ENCODE results near the gene VPS54.

The VPS54 gene

GRCh38 chr2:63888490-63889402 lies 130.5 kb downstream of the VPS54 start:
- DNase-seq (ENCODE audit: insufficient read length, low spot score) = no peak
- TF ChIP-seq POU2F2 (IDR thresholded peaks at IDR 0.05; ENCODE audit: low read depth, low read length) (0 out of 2 replicates have a peak, but pooled peaks have one; percentile 41), POLR2AphosphoS5 (IDR thresholded peaks at IDR 0.05; ENCODE audit: low read depth, low read length) (no peak)
- peak; percentile 92 for FAIRE-seq

DNA sequence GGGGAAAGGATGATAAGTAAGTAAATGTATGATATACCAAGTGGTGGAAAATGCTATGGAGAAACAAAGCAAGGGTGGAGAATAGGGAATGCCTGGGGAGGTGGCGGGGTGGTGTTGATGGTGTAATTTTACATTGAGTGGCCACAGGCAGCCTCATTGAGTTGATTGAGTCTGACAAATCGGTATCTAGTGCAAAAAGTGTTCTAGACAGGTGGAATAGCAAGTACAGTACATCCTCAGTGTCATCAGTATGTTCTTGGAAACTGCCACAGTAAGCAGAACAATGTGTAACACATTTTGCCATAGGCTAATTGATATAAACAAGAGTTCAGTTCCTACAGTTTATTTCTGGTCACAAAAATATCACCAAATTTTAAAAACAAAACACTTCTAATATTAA lies 131.2 kb downstream of the VPS54 start:
- DNase-seq (ENCODE audit: insufficient read length, low spot score) (no peak), FAIRE-seq (no peak)
- no peak for TF ChIP-seq PAX5 (IDR thresholded peaks at IDR 0.05; ENCODE audit: insufficient read depth, low read length, severe bottlenecking)
- TF ChIP-seq SPI1 (IDR thresholded peaks at IDR 0.05; ENCODE audit: low read depth, low read length) = no peak
- TF ChIP-seq POLR2A (IDR thresholded peaks at IDR 0.05; ENCODE audit: low read depth, low read length) = no peak
- TF ChIP-seq POU2F2 (IDR thresholded peaks at IDR 0.05; ENCODE audit: low read depth, low read length) = no peak
- no peak for TF ChIP-seq POLR2AphosphoS5 (IDR thresholded peaks at IDR 0.05; ENCODE audit: low read depth, low read length)
- no peak for TF ChIP-seq TAF1 (IDR thresholded peaks at IDR 0.05; ENCODE audit: low read depth, low read length)

DNA sequence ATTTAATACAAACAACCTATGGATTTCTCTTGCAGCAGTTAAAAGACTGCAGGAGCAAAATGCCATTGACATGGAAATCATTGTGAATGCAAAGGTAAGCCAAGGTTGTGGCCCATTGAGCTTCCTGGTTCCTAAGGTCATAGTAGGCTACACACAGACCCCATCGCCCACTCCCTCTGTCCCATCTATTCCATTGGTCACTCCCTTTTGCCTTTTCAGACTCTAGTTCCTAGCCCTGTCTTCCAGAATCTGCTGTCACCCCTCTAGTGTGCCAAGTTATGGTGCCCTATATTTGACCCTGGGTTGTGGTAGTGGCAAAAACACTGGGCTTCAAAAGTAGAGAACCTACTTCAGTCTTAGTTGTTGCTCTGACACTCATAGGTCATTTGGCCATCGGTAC lies 132.8 kb downstream of the VPS54 start:
- TF ChIP-seq SPI1 (IDR thresholded peaks at IDR 0.05; ENCODE audit: low read depth, low read length) (no peak), POLR2AphosphoS5 (IDR thresholded peaks at IDR 0.05; ENCODE audit: low read depth, low read length) (no peak), TAF1 (IDR thresholded peaks at IDR 0.05; ENCODE audit: low read depth, low read length) (no peak), PAX5 (IDR thresholded peaks at IDR 0.05; ENCODE audit: insufficient read depth, low read length, severe bottlenecking) (no peak), POU2F2 (IDR thresholded peaks at IDR 0.05; ENCODE audit: low read depth, low read length) (no peak)
- FAIRE-seq (no peak), DNase-seq (ENCODE audit: insufficient read length, low spot score) (no peak)

- no peak for TF ChIP-seq SPI1 (IDR thresholded peaks at IDR 0.05; ENCODE audit: low read depth, low read length)
- no peak for TF ChIP-seq POLR2AphosphoS5 (IDR thresholded peaks at IDR 0.05; ENCODE audit: low read depth, low read length)
- no peak for TF ChIP-seq POLR2A (IDR thresholded peaks at IDR 0.05; ENCODE audit: low read depth, low read length)
- TF ChIP-seq TAF1 (IDR thresholded peaks at IDR 0.05; ENCODE audit: low read depth, low read length) = no peak
- TF ChIP-seq PAX5 (IDR thresholded peaks at IDR 0.05; ENCODE audit: insufficient read depth, low read length, severe bottlenecking) = no peak
- TF ChIP-seq POU2F2 (IDR thresholded peaks at IDR 0.05; ENCODE audit: low read depth, low read length) = no peak
- FAIRE-seq (no peak), DNase-seq (ENCODE audit: insufficient read length, low spot score) (no peak)
These were observed 136.7 kb downstream of the VPS54 start for GRCh38 chr2:63882395-63883105.

DNA sequence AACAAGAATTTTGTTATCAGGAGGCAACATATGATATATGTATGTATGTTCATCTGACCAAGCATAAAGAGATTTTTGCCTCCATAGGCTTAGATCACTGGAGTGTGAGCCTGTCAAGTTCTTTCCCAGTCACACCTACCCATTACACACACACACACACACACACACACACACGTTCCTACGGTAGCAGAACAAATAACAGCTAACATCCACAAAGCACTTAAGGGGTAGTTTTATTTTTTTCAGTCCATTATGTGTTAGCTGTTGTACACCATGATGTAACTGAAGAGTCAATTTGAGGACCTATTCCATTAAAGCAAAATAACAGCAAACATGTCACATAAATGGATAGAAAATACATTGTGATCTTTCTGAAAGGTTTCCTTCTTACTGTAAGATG lies 138.0 kb downstream of the VPS54 start:
- FAIRE-seq = no peak
- no peak for TF ChIP-seq TAF1 (IDR thresholded peaks at IDR 0.05; ENCODE audit: low read depth, low read length)
- no peak for TF ChIP-seq POLR2AphosphoS5 (IDR thresholded peaks at IDR 0.05; ENCODE audit: low read depth, low read length)
- no peak for TF ChIP-seq PAX5 (IDR thresholded peaks at IDR 0.05; ENCODE audit: insufficient read depth, low read length, severe bottlenecking)
- TF ChIP-seq POU2F2 (IDR thresholded peaks at IDR 0.05; ENCODE audit: low read depth, low read length) = no peak
- no peak for TF ChIP-seq POLR2A (IDR thresholded peaks at IDR 0.05; ENCODE audit: low read depth, low read length)
- no peak for TF ChIP-seq SPI1 (IDR thresholded peaks at IDR 0.05; ENCODE audit: low read depth, low read length)
- DNase-seq (ENCODE audit: insufficient read length, low spot score) = no peak

- FAIRE-seq (no peak), DNase-seq (ENCODE audit: insufficient read length, low spot score) (no peak)
These were observed 138.6 kb downstream of the VPS54 start for GRCh38 chr2:63880625-63881024.

GRCh38 chr2:63879876-63880433 lies 139.3 kb downstream of the VPS54 start:
- no peak for DNase-seq (ENCODE audit: insufficient read length, low spot score)
- no peak for TF ChIP-seq PAX5 (IDR thresholded peaks at IDR 0.05; ENCODE audit: insufficient read depth, low read length, severe bottlenecking)
- no peak for TF ChIP-seq POLR2A (IDR thresholded peaks at IDR 0.05; ENCODE audit: low read depth, low read length)
- TF ChIP-seq POLR2AphosphoS5 (IDR thresholded peaks at IDR 0.05; ENCODE audit: low read depth, low read length) = no peak
- TF ChIP-seq SPI1 (IDR thresholded peaks at IDR 0.05; ENCODE audit: low read depth, low read length) = no peak
- no peak for TF ChIP-seq POU2F2 (IDR thresholded peaks at IDR 0.05; ENCODE audit: low read depth, low read length)
- no peak for TF ChIP-seq TAF1 (IDR thresholded peaks at IDR 0.05; ENCODE audit: low read depth, low read length)
- FAIRE-seq = no peak

More at GRCh38 chr2:63880625-63881024, 138.6 kb downstream of the VPS54 start:
- no peak for TF ChIP-seq POLR2A (IDR thresholded peaks at IDR 0.05; ENCODE audit: low read depth, low read length)
- no peak for TF ChIP-seq POLR2AphosphoS5 (IDR thresholded peaks at IDR 0.05; ENCODE audit: low read depth, low read length)
- TF ChIP-seq SPI1 (IDR thresholded peaks at IDR 0.05; ENCODE audit: low read depth, low read length) = no peak
- no peak for TF ChIP-seq TAF1 (IDR thresholded peaks at IDR 0.05; ENCODE audit: low read depth, low read length)
- no peak for TF ChIP-seq PAX5 (IDR thresholded peaks at IDR 0.05; ENCODE audit: insufficient read depth, low read length, severe bottlenecking)
- no peak for TF ChIP-seq POU2F2 (IDR thresholded peaks at IDR 0.05; ENCODE audit: low read depth, low read length)

DNA sequence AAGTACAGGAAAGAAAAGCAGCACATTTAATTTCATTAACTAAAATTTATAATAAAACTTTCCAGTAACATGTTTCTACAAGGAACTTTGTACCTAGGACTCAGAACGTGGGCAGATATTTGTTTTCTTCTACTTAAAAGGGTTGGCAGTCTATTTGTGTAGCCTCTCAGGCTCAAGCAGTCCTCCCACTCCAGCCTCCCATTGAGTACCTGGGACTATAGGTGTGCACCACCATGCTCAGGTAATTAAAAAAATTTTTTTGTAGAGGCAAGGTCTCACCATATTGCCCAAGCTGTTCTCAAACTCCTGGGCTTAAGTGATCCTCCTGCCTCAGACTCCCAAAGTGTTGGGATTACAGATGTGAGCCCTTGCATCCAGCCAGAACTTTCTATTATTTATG lies 140.7 kb downstream of the VPS54 start:
- TF ChIP-seq PAX5 (IDR thresholded peaks at IDR 0.05; ENCODE audit: insufficient read depth, low read length, severe bottlenecking) (no peak), SPI1 (IDR thresholded peaks at IDR 0.05; ENCODE audit: low read depth, low read length) (no peak), TAF1 (IDR thresholded peaks at IDR 0.05; ENCODE audit: low read depth, low read length) (no peak), POLR2AphosphoS5 (IDR thresholded peaks at IDR 0.05; ENCODE audit: low read depth, low read length) (no peak), POLR2A (IDR thresholded peaks at IDR 0.05; ENCODE audit: low read depth, low read length) (no peak), POU2F2 (IDR thresholded peaks at IDR 0.05; ENCODE audit: low read depth, low read length) (no peak)
- FAIRE-seq (no peak), DNase-seq (ENCODE audit: insufficient read length, low spot score) (no peak)

DNA sequence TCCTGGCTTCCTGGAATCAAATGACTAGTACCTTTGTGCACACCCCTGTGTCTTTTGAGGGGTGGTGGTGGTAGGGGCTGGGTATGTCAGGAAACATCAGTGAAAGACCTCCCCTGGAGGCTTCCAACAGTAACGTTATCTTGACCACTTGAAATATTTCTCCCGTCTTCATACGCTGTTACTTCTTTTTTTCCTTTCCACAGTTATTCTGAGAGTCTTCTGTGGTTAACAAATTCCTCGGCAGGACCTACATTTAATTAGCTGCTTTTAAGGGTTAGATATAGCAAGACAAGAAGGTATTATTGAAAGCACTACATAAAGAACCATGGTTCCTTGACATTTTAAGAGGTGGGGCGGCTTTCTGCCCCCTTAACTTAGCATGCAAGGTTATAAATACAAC lies 142.9 kb downstream of the VPS54 start:
- DNase-seq (ENCODE audit: insufficient read length, low spot score) (no peak), FAIRE-seq (no peak)
- TF ChIP-seq POU2F2 (IDR thresholded peaks at IDR 0.05; ENCODE audit: low read depth, low read length) (no peak), TAF1 (IDR thresholded peaks at IDR 0.05; ENCODE audit: low read depth, low read length) (no peak), POLR2AphosphoS5 (IDR thresholded peaks at IDR 0.05; ENCODE audit: low read depth, low read length) (no peak), SPI1 (IDR thresholded peaks at IDR 0.05; ENCODE audit: low read depth, low read length) (no peak), PAX5 (IDR thresholded peaks at IDR 0.05; ENCODE audit: insufficient read depth, low read length, severe bottlenecking) (no peak), POLR2A (IDR thresholded peaks at IDR 0.05; ENCODE audit: low read depth, low read length) (no peak)
